ENCODE measurements around the gene FAF2. TPM values are rescaled to one million over a fixed set of nuclear protein-coding genes. Genes with fewer than 3 reads are reported as not detected.
A peak's percentile ranks its signal among the peaks of the same experiment; 100 is the strongest.

FAF2 gene
- total RNA-seq, 1 donor from 2014 or later, result 32.3 TPM

DNA sequence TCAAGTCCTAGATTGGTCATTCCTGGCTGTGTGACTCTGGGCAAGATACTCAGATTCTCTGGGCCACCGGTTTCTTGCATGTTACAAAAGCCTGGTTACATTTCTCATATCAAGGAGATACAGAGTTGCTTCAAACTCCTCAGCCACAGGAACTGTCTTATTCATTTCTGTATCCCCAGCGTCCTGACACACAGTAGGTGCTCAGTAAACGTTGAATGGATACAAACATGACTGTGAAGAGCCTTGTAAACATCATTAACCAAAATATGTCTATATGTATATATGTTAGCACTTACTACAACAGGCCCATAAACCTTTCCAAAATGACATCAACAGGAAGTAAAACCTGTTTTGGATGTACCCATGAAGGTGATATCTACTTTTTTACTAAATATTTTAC is 33.5 kb upstream of the FAF2 start:
- H3F3A ChIP-seq (ENCODE audit: low read depth), result peaks cover 7% of the 10 kb centered on the region
- Mint-ChIP-seq H3K27ac (no peak overlapping the region), H3K36me3 (no peaks in the 10 kb centered on the region), H3K4me1 (peaks cover 9% of the 10 kb centered on the region), H3K9me3 (no peaks in the 10 kb centered on the region), H3K4me3 (peak overlapping the region; percentile 85), H3K27me3 (ENCODE audit: insufficient read depth, low read depth) (peaks cover 5% of the 10 kb centered on the region)
- H3K4me3 ChIP-seq, result no peak overlapping the region
- no peak for TF ChIP-seq EZH2 (IDR thresholded peaks at IDR 0.05)
- TF ChIP-seq EZH2phosphoT487 (IDR thresholded peaks at IDR 0.05), result no peak
- TF ChIP-seq, protein P1, sequence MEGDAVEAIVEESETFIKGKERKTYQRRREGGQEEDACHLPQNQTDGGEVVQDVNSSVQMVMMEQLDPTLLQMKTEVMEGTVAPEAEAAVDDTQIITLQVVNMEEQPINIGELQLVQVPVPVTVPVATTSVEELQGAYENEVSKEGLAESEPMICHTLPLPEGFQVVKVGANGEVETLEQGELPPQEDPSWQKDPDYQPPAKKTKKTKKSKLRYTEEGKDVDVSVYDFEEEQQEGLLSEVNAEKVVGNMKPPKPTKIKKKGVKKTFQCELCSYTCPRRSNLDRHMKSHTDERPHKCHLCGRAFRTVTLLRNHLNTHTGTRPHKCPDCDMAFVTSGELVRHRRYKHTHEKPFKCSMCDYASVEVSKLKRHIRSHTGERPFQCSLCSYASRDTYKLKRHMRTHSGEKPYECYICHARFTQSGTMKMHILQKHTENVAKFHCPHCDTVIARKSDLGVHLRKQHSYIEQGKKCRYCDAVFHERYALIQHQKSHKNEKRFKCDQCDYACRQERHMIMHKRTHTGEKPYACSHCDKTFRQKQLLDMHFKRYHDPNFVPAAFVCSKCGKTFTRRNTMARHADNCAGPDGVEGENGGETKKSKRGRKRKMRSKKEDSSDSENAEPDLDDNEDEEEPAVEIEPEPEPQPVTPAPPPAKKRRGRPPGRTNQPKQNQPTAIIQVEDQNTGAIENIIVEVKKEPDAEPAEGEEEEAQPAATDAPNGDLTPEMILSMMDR (IDR thresholded peaks at IDR 0.05), result no peak
- no peak overlapping the region for H3K27ac ChIP-seq
- H3K4me1 ChIP-seq, result no peaks in the 10 kb centered on the region
- no peaks in the 10 kb centered on the region for H3K79me2 ChIP-seq (ENCODE audit: low read depth)
- H3K9ac ChIP-seq, result no peak overlapping the region
- no peak overlapping the region for H2AFZ ChIP-seq (replicated peaks)
- no peaks in the 10 kb centered on the region for H4K20me1 ChIP-seq (ENCODE audit: low read depth)
- H3K4me2 ChIP-seq, result no peak overlapping the region
- peaks cover 24% of the 10 kb centered on the region for H3K27me3 ChIP-seq
- DNase-seq (ENCODE audit: low spot score), result no peak
- no peaks in the 10 kb centered on the region for H3K36me3 ChIP-seq
- no peaks in the 10 kb centered on the region for H3K9me3 ChIP-seq (ENCODE audit: low read depth)

GRCh38 chr5:176415240-176415951 is 32.8 kb upstream of the FAF2 start:
- Histone ChIP-seq H3K9me3 (ENCODE audit: low read depth) (no peaks in the 10 kb centered on the region), H3K79me2 (ENCODE audit: low read depth) (no peaks in the 10 kb centered on the region), H3K4me3 (peak overlapping the region; percentile 88), H3K4me1 (no peaks in the 10 kb centered on the region), H3K27ac (no peak overlapping the region), H2AFZ (replicated peaks) (peak overlapping the region; percentile 75), H3K27me3 (peaks cover 24% of the 10 kb centered on the region), H3K9ac (peak overlapping the region; percentile 56), H3F3A (ENCODE audit: low read depth) (peaks cover 7% of the 10 kb centered on the region), H3K36me3 (no peaks in the 10 kb centered on the region), H4K20me1 (ENCODE audit: low read depth) (no peaks in the 10 kb centered on the region), H3K4me2 (peak overlapping the region; percentile 95)
- H3K4me3 Mint-ChIP-seq, result peak overlapping the region; percentile 85
- H3K36me3 Mint-ChIP-seq, result no peaks in the 10 kb centered on the region
- no peak for TF ChIP-seq EZH2phosphoT487 (IDR thresholded peaks at IDR 0.05)
- TF ChIP-seq, protein P1 (IDR thresholded peaks at IDR 0.05), result no peak
- no peak for TF ChIP-seq EZH2 (IDR thresholded peaks at IDR 0.05)
- peaks cover 5% of the 10 kb centered on the region for H3K27me3 Mint-ChIP-seq (ENCODE audit: insufficient read depth, low read depth)
- peak; percentile 23 for DNase-seq (ENCODE audit: low spot score)
- H3K4me1 Mint-ChIP-seq, result peaks cover 9% of the 10 kb centered on the region
- H3K27ac Mint-ChIP-seq, result peak overlapping the region; percentile 79
- H3K9me3 Mint-ChIP-seq, result peaks cover 2% of the 10 kb centered on the region

GRCh38 chr5:176415952-176416924 is 31.9 kb upstream of the FAF2 start, which contains the start of gene CLTB:
TSS of gene CLTB (minus strand) at chr5:176416539. CDS start at chr5:176416363, 176 bp downstream.
- H3K4me3 ChIP-seq, result peak within 1 kb of the TSS; percentile 88
- H3K36me3 ChIP-seq, result no peaks in the 10 kb centered on the region
- H3K9me3 ChIP-seq (ENCODE audit: low read depth), result no peaks in the 10 kb centered on the region
- no peaks in the 10 kb centered on the region for H3K4me1 ChIP-seq
- Mint-ChIP-seq H3K27ac (peak within 1 kb of the TSS; percentile 79), H3K4me1 (peaks cover 9% of the 10 kb centered on the region), H3K27me3 (ENCODE audit: insufficient read depth, low read depth) (peaks cover 2% of the 10 kb centered on the region), H3K4me3 (peak within 1 kb of the TSS; percentile 85), H3K36me3 (no peaks in the 10 kb centered on the region), H3K9me3 (peaks cover 5% of the 10 kb centered on the region)
- H3K27ac ChIP-seq, result no peak within 1 kb of the TSS
- H2AFZ ChIP-seq (replicated peaks), result peak within 1 kb of the TSS; percentile 92
- DNase-seq (ENCODE audit: low spot score), result peak; percentile 97
- H3K79me2 ChIP-seq (ENCODE audit: low read depth), result no peaks in the 10 kb centered on the region
- no peaks in the 10 kb centered on the region for H4K20me1 ChIP-seq (ENCODE audit: low read depth)
- H3K9ac ChIP-seq, result peak within 1 kb of the TSS; percentile 56
- TF ChIP-seq EZH2 (IDR thresholded peaks at IDR 0.05), result no peak
- TF ChIP-seq, protein P1 (IDR thresholded peaks at IDR 0.05), result peak; percentile 65
- peak within 1 kb of the TSS; percentile 95 for H3K4me2 ChIP-seq
- H3F3A ChIP-seq (ENCODE audit: low read depth), result peaks cover 7% of the 10 kb centered on the region
- peaks cover 24% of the 10 kb centered on the region for H3K27me3 ChIP-seq

Measured in neural progenitor cell (in vitro differentiated cells).